Panc1 (cell line): Measurements from ENCODE around the gene TRABD2B. TPM values are rescaled to one million over a fixed set of nuclear protein-coding genes. Genes with fewer than 3 reads are reported as not detected.

Experiments
- ATAC-seq: fragments of 200-7000 bp; cut with Tn5 transposase; 2 replicates; pipeline ENCODE4 v1.9.1; 2020; ENCODE audit warnings: mild to moderate bottlenecking, moderate library complexity
- BruUV-seq: library from RNA; stranded (reverse); fragments of 400-500 nt; replicated peaks from 2 replicates; lab custom pipeline; 2021; lab: Mats Ljungman, UMichigan
- CTCF ChIA-PET: fragments of 300-600 bp; sonication (Branson Sonifier 250); formaldehyde crosslinking; loops from one replicate; lab custom pipeline; 2022; ENCODE audit warnings: antibody characterized with exemption; lab: Charles Lee
- POLR2A ChIA-PET: fragments of 300-600 bp; sonication (Branson Sonifier 250); formaldehyde crosslinking; loops from one replicate; lab custom pipeline; 2022; ENCODE audit warnings: antibody characterized with exemption; lab: Charles Lee
- DNase-seq: peaks from one replicate; pipeline ENCODE4 v3.0.0-alpha.2; 2010; ENCODE audit warnings: low read depth, low spot score
- H3K27ac ChIP-seq: 2 replicates; pipeline ENCODE4 v1.5.1; 2011; ENCODE audit warnings: mild to moderate bottlenecking, low read length, inconsistent platforms
- H3K27me3 ChIP-seq: fragments of 200-500 bp; sonication (Bioruptor generic); 2 replicates; pipeline ENCODE4 v1.6.0; 2014; ENCODE audit warnings: low read length, inconsistent platforms; ENCODE audit not compliant: control insufficient read depth, insufficient read depth
- H3K36me3 ChIP-seq: fragments of 200-500 bp; sonication (Bioruptor generic); 2 replicates; pipeline ENCODE4 v1.5.1; 2014; ENCODE audit warnings: inconsistent platforms, mild to moderate bottlenecking, low read length, moderate library complexity; ENCODE audit not compliant: control insufficient read depth, insufficient read depth
- H3K4me1 ChIP-seq: 2 replicates; pipeline ENCODE4 v1.5.1; 2011; ENCODE audit warnings: inconsistent platforms, mild to moderate bottlenecking, low read length, moderate library complexity; ENCODE audit not compliant: control insufficient read depth, insufficient read depth
- H3K4me3 ChIP-seq, 2 experiments: 2 replicates each; pipeline ENCODE4 v1.5.1; 2011 to 2012; ENCODE audit warnings: low read depth in 2 of 2, low read length in 2 of 2, mild to moderate bottlenecking in 2 of 2, inconsistent platforms in 1 of 2, moderate library complexity in 1 of 2
- H3K9me3 ChIP-seq: fragments of 200-500 bp; sonication (Bioruptor generic); 2 replicates; pipeline ENCODE4 v1.5.1; 2014; ENCODE audit warnings: low read depth, mild to moderate bottlenecking, inconsistent platforms, low read length, moderate library complexity; ENCODE audit not compliant: control insufficient read depth, insufficient read depth
- POLR2AphosphoS5 ChIP-seq: IDR thresholded peaks from 2 replicates; pipeline ENCODE4 v1.6.1; 2012; ENCODE audit warnings: mild to moderate bottlenecking, low read depth, low read length, moderate library complexity
- SIN3A ChIP-seq: IDR thresholded peaks from 2 replicates; pipeline ENCODE4 v1.6.1; 2012; ENCODE audit warnings: low read depth, mild to moderate bottlenecking, low read length, moderate library complexity, borderline replicate concordance; ENCODE audit not compliant: insufficient read depth
- TCF7L2 ChIP-seq: IDR thresholded peaks from 2 replicates; pipeline ENCODE4 v1.6.1; 2011; ENCODE audit warnings: mild to moderate bottlenecking, low read depth, low read length, inconsistent platforms
- in situ Hi-C: cut with HindIII; loops from 2 replicates; pipeline ENCODE4 v1.10.0; 2016; ENCODE audit warnings: low sequenced_read_pairs, low pct_unique_long_range_greater_than_20kb
- intact Hi-C: fragments of 100-400 bp; cut with micrococcal nuclease; formaldehyde crosslinking; loops from one replicate; pipeline ENCODE4 v1.10.0; 2022; ENCODE audit not compliant: unreplicated experiment
- total RNA-seq: library from RNA; stranded (reverse); gene quantifications from one replicate; pipeline ENCODE4 v1.2.1, GENCODE V29; 2021; ENCODE audit not compliant: unreplicated experiment
- TF ChIP-seq, protein P1 (sequence below), 2 experiments: IDR thresholded peaks; 2 replicates each; pipeline ENCODE4 v1.6.1; 2011 to 2012; ENCODE audit warnings: low read depth in 2 of 2, control low read depth in 1 of 2, low read length in 1 of 2, mild to moderate bottlenecking in 1 of 2, moderate library complexity in 1 of 2; ENCODE audit not compliant: insufficient read depth in 1 of 2
- TF ChIP-seq, protein P2 (sequence below): fragments of 450-650 bp; IDR thresholded peaks from 2 replicates; pipeline ENCODE4 v1.5.1; 2017; ENCODE audit warnings: mild to moderate bottlenecking

Gene TRABD2B
- total RNA-seq, 1 experiment from 2014 or later = not detected

DNA sequence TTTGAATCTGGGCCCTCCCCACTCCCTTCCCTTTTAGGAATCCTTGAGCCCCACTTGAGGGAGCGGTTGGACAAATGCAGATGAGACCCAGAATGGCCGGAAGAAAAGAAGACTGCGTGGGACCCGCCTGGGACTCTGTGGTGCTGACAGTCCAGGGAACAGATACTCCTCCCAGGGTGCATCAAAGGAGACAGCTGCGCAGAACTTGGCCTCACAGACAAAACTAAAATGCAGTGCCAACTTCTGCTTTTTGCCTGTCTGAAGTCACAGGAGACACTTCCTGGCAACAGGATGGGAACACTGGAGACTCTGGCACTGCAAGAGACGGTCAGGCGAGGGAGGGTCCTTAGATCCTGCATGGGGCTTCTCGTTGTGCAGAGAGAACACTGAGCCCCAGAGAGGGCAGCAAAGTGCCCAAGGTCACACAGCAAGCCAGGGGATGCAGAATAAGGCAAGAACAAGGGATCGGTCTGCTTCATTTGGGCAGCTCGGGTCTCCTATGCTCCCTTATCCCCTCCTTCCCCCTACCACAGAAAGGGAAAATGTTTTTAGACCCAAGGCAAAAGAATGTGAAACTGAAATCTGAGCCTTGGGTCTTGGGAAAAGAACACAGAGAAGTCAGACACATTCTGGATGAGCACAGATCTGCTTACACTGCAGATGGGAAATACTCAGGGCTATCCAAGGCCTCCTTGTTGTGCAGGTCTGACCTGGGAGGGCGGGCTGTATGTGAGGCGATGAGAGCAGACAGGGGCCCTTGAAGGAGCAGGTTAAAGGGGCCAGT, 182.4 kb downstream of the TRABD2B start:
- no peaks in the 10 kb centered on the region for H3K4me1 ChIP-seq
- no peak for TF ChIP-seq SIN3A
- TF ChIP-seq, protein P1, sequence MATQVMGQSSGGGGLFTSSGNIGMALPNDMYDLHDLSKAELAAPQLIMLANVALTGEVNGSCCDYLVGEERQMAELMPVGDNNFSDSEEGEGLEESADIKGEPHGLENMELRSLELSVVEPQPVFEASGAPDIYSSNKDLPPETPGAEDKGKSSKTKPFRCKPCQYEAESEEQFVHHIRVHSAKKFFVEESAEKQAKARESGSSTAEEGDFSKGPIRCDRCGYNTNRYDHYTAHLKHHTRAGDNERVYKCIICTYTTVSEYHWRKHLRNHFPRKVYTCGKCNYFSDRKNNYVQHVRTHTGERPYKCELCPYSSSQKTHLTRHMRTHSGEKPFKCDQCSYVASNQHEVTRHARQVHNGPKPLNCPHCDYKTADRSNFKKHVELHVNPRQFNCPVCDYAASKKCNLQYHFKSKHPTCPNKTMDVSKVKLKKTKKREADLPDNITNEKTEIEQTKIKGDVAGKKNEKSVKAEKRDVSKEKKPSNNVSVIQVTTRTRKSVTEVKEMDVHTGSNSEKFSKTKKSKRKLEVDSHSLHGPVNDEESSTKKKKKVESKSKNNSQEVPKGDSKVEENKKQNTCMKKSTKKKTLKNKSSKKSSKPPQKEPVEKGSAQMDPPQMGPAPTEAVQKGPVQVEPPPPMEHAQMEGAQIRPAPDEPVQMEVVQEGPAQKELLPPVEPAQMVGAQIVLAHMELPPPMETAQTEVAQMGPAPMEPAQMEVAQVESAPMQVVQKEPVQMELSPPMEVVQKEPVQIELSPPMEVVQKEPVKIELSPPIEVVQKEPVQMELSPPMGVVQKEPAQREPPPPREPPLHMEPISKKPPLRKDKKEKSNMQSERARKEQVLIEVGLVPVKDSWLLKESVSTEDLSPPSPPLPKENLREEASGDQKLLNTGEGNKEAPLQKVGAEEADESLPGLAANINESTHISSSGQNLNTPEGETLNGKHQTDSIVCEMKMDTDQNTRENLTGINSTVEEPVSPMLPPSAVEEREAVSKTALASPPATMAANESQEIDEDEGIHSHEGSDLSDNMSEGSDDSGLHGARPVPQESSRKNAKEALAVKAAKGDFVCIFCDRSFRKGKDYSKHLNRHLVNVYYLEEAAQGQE (IDR thresholded peaks at IDR 0.05; ENCODE audit: insufficient read depth in 1 of 2, low read depth in 2 of 2, low read length in 1 of 2) = no peak
- no peak for TF ChIP-seq POLR2AphosphoS5
- TF ChIP-seq, protein P2, sequence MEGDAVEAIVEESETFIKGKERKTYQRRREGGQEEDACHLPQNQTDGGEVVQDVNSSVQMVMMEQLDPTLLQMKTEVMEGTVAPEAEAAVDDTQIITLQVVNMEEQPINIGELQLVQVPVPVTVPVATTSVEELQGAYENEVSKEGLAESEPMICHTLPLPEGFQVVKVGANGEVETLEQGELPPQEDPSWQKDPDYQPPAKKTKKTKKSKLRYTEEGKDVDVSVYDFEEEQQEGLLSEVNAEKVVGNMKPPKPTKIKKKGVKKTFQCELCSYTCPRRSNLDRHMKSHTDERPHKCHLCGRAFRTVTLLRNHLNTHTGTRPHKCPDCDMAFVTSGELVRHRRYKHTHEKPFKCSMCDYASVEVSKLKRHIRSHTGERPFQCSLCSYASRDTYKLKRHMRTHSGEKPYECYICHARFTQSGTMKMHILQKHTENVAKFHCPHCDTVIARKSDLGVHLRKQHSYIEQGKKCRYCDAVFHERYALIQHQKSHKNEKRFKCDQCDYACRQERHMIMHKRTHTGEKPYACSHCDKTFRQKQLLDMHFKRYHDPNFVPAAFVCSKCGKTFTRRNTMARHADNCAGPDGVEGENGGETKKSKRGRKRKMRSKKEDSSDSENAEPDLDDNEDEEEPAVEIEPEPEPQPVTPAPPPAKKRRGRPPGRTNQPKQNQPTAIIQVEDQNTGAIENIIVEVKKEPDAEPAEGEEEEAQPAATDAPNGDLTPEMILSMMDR = no peak
- TF ChIP-seq TCF7L2 = no peak
- no peaks in the 10 kb centered on the region for H3K36me3 ChIP-seq
- H3K27ac ChIP-seq = no peak overlapping the region
- intact Hi-C loops (no loop called here), in situ Hi-C loops (no loop called here)
- ATAC-seq = no peak
- ChIA-PET CTCF (no interaction called here), POLR2A (no interaction called here)
- no TSS peak for BruUV-seq
- no peak for DNase-seq
- H3K9me3 ChIP-seq = no peaks in the 10 kb centered on the region
- no peaks in the 10 kb centered on the region for H3K27me3 ChIP-seq
- no peak overlapping the region for H3K4me3 ChIP-seq

DNA sequence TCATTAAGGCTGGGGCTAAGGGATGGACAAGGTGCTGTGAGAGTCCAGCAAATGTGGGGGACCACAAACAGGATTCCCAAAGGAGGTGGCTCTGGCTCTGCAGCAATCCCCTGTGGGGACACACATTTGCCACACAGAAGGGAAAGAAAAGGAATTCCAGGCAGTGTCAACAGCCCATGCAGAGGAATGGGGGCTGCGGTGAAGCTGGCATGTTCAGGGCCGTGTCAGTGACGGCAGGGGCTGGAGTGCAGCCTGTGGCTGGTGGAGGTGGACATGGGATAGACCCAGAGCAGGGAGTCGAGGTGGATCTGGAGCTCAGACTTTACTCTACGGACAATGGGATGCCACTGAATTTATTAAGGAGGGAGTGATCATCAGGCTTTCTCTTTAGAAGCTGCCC, 183.2 kb downstream of the TRABD2B start:
- ChIA-PET POLR2A (no interaction called here), CTCF (no interaction called here)
- no TSS peak for BruUV-seq
- Histone ChIP-seq H3K9me3 (no peaks in the 10 kb centered on the region), H3K4me3 (no peak overlapping the region), H3K27me3 (no peaks in the 10 kb centered on the region), H3K36me3 (no peaks in the 10 kb centered on the region), H3K27ac (no peak overlapping the region), H3K4me1 (no peaks in the 10 kb centered on the region)
- TF ChIP-seq, protein P2 = no peak
- no peak for TF ChIP-seq SIN3A
- intact Hi-C loops = no loop called here
- ATAC-seq = no peak
- in situ Hi-C loops = no loop called here
- DNase-seq = no peak
